HuH-7.5 (cell line): ENCODE measurements around the gene FXYD3.

Source experiments
- DNase-seq: peaks from one replicate; pipeline ENCODE4 v3.0.0; 2011; ENCODE audit warnings: low spot score

Gene FXYD3

DNA sequence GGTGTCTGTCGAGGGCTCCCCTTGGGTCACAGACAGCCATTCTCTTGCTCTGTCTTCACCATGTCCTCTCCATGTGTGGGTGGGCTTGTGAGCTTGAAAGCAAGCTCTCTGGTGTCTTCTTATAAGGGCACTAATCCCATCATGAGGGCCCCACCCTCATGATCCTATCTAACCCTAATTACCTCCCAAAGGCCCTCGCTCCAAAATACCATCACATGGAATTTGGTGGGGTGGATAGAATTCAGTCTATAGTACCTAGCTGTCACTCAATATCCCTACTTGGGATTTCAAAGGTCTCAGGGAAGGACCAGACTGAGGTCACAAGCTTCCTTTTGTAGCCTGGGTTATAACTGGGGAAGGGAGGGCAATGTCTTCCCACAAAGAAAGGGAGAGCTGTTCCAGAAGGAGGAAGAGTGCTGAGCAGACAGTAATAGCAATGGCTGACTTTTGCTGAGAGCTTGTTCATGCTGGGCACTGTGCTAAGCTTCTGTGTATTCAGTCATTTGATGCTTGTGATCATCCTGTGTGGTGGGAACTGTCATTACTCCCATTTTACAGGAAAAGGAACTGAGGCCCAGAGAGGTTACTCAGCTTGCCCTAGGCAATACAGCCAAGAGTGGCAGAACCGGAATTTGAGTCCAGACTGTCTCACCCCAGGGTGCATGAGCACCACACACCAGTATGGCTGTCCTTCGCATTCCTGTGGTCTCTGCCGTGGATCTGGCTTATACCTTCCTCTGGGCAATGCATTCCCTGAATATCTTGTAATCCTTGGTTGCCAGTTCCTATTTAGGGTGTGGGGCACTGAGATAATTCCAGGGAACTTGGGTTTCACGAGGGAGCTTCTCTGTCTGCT is 47.1 kb downstream of the FXYD3 start:
- no peak for DNase-seq

DNA sequence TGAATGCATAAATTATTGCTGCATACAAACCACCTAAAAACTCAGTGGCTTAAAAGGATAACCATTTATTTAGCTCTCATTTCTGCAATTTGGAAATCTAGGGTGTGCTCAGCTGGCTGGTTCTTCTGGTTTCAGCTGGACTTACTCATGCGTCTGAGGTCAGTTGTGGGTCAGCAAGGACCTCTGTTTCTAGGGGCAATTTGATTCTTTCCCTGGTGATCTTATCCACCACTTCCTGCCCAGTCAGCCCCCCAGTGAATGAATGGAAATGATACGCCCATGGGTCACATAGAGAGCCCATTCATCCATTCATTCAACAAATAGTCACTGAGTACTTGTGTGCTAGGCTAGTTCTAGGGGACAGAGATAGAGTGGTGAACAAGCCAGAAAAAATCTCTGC is 48.8 kb downstream of the FXYD3 start:
- DNase-seq, result no peak

DNA sequence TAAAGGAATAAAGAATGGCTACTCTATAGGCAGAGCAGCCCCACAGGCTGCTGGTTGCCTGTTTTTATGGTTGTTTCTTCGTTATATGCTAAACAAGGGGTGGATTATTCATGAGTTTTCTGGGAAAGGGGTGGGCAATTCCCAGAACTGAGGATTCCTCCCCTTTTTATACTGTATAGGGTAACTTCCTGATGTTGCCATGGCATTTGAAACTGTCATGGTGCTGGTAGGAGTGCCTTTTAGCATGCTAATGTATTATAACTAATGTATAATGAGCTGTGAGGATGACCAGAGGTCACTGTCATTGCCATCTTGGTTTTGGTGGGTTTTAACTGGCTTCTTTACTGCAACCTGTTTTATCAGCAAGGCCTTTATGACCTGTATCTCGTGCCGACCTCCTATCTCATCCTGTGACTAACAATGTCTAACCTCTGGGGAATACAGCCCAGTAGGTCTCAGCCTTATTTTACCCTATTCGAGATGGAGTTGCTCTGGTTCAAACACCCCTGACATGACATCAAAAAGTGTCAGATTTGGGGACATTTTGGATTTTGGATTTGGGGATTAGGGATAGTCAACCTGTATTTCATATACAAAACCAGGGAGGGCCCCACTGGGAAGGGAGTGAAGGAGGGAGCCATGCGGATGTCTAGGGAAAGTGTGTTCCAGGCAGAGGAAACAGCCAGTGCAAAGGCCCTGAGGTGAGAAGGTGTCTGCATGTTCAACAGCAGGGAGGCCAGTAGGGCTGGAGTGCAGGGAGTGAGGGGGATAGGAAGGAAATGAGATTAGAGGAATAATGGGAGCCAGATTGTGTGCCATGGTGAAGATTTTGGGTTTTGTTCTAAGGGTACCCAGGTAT is 49.8 kb downstream of the FXYD3 start:
- no peak for DNase-seq

DNA sequence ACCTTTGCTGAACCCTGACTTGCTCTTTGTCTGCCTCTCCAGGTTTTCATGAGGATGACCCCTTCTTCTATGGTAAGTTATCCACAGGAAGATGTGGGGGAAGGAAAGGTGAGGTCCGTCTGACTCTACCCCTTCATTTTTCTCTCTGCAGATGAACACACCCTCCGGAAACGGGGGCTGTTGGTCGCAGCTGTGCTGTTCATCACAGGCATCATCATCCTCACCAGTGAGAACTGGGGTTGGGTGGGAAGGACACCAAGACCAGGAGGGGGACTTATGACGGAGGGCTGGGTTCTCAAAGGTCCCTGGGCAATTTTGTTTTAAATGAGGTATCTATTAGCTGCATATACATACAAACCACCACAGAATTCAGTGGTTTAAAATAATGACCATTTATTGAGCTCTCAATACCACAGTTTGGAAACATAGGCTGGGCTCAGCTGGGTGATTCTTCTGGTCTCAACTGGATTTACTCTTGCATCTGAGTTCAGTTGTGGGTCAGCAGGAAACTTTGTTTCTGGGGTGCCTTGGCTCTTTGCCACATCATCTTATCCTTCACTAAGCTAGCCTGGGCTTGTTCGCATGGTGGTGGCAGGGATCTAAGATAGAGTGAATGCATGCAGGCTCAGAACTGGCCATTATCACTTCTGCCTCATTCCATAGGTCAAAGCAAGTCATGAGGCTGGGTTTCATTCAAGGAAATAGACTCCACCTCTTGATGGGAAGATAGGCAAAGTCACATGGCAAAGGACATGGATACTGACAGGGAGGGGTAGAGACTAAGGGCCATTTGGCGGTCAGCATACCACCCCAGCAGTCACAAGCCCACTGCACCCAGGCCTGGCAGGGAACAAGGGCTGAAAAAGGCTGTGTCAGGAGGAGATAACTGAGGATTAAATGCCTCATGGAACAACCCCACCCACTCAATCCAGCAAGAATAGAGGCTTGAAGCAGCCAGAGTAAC is 50.8 kb downstream of the FXYD3 start:
- no peak for DNase-seq

DNA sequence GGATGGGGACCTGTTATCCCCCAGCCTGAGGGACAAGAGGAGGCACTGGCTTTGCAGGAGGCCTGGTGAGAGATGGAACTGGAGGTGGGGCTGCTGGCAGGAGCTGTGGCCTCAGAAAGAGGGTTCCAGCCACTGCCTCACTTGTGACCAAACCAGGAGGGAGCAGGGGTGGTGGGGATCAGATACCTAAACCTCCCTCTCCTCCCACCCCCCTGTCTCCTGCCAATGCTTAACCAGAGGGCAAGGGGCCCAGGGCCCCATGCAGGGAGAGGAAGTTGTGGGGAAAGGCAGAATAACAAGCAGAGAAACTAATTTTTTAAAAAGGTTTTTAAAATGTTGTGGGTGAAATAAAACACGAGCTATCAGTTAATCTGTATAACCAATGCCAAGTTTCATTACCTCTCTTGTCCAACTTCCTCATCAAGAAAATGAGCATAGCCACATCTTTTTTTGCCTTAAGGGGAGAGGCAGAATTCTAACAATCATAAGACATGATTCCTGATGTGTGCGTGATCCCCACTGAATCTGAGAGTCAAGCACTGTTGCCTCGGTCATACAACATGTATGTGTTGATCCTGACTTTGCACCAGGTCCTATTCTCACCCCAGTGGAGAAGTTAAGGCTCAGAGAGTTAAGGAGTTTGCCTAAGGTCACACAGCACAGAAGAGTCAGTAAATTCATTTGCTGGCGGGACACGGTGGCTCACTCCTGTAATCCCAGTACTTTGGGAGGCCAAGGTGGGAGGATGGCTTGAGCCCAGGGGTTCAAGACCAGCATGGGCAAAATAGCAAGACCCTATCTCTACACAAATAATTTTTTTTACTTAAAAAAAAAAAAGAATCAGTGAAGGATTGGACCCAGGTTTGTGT is 51.9 kb downstream of the FXYD3 start:
- no peak for DNase-seq

DNA sequence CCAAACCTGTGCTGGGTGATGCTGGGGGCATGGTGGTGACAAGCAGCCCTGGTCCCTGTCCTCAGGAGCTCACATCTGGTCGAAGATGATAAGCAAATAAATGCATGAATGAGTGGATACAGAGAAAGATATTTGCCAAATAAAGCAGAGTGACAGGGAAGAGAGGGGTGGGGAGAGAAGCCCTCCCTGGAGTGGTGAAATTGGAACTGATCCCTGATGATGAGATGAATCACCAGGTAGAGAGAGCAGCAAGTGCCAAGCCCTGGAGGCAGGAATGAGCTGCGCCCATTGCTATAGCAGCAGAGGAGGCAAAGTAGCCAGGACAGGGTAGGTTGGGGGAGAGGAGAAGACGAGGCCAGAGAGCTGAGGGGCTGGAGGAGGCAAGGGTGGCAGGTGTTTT is 52.6 kb downstream of the FXYD3 start:
- DNase-seq, result no peak

DNA sequence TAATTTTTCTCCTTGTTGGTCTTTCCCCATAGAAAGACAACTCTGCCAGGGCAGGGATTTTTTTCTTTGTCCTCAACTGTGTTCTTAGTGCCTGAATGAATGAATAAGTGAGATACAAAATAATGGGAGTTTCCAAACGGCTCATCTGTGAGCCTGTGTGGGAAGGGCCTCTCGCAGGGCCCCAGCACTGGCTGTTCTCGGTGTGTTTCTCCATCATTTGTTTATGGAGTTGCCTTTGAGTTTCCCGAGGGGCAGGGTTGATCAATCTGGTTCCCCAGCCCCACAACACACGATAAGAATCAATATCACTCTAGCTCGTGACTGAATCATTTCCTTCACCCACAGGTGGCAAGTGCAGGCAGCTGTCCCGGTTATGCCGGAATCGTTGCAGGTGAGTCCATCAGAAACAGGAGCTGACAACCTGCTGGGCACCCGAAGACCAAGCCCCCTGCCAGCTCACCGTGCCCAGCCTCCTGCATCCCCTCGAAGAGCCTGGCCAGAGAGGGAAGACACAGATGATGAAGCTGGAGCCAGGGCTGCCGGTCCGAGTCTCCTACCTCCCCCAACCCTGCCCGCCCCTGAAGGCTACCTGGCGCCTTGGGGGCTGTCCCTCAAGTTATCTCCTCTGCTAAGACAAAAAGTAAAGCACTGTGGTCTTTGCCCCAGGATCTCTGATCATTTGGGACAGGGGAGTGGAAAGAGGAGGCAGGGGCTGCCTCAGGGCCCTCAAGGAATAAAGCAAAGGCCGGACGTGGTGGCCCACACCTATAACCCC is 53.8 kb downstream of the FXYD3 start:
- DNase-seq, result no peak

DNA sequence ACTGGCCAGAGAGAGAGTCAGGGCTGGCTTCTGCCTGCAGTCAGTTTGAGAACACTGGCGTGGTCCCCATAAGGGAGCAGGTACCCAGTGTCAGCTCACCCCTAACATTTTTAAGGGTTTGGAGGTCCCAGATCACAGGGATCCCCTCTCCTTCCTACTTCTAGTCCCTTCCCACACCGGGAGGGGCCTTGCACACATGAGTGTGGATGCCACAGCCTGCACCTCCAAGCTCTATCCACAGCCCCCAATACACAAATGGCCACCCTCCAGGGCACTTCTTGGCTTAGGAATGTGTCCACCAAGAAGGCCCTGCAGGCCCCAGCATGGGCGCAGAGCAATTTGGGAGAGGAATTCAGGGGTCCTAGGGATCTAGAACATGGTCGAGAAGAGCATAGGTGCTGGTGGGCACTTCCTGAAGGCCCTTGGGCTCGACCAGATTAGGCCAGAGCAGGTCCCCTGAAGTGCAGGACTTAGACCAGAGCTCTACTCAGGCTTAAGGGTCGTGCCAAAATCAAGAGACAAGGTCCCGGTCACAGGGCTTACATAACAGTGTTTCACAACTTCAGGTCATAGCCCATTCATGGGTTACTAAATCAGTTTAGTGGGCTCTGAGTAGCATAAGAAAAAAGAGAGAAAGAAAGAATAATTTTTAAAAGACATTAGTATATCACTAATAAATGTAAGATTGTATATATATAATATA is 54.9 kb downstream of the FXYD3 start:
- no peak for DNase-seq

DNA sequence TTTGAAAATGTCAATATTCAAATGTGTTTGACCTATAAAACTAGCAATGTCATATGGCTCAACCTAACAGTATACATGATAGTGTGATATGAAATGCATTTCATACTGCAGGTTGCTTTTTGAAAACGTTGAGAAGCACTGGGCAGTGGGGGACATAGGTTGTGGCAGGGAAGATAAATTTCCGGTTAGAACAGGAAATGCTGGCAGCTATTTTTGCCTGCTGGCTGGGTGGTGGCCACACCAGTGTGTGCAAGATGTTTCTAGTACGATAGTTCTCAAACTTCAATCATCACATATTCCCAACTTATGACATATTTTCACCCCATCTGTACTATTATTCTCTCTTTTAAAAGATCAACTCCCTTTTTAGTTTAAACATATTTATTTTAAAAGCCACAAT is 56.1 kb downstream of the FXYD3 start:
- no peak for DNase-seq
